ENCODE results near the gene ATPAF1. TPM values are rescaled to one million over a fixed set of nuclear protein-coding genes. Genes with fewer than 3 reads are reported as not detected.

ATPAF1 gene
- total RNA-seq, 1 donor from 2014 or later, result 19.3 TPM

GRCh38 chr1:46687921-46688509 is 19.9 kb upstream of the ATPAF1 start:
- Histone ChIP-seq H3K9ac (ENCODE audit: low read length) (no peak overlapping the region), H3K27me3 (ENCODE audit: insufficient read depth, low read length) (no peaks in the 10 kb centered on the region), H3K9me3 (ENCODE audit: insufficient read depth, low read depth, low read length) (no peaks in the 10 kb centered on the region), H3K79me2 (ENCODE audit: insufficient read depth, low read length) (no peaks in the 10 kb centered on the region), H3K36me3 (ENCODE audit: insufficient read depth, low read length) (peaks cover 65% of the 10 kb centered on the region), H4K20me1 (ENCODE audit: insufficient read depth, low read length) (peaks cover 36% of the 10 kb centered on the region), H2AFZ (ENCODE audit: low read depth, low read length) (no peak overlapping the region), H3K4me2 (ENCODE audit: low read length) (no peak overlapping the region), H3K4me3 (ENCODE audit: insufficient read depth, low read depth, low read length) (no peak overlapping the region), H3K4me1 (ENCODE audit: insufficient read depth, low read length) (no peaks in the 10 kb centered on the region), H3K27ac (ENCODE audit: low read depth, low read length) (no peak overlapping the region)
- no peaks in the 10 kb centered on the region for H3K27me3 Mint-ChIP-seq (ENCODE audit: low read depth, unreplicated experiment)
- H3K36me3 Mint-ChIP-seq (ENCODE audit: low read depth, unreplicated experiment), result peaks cover 5% of the 10 kb centered on the region
- peaks cover 25% of the 10 kb centered on the region for H3K4me1 Mint-ChIP-seq (ENCODE audit: low read depth, unreplicated experiment)
- H3K4me3 Mint-ChIP-seq (ENCODE audit: unreplicated experiment), result no peak overlapping the region
- no peak overlapping the region for H3K27ac Mint-ChIP-seq (ENCODE audit: unreplicated experiment)
- no peak for FAIRE-seq
- no peaks in the 10 kb centered on the region for H3K9me3 Mint-ChIP-seq (ENCODE audit: unreplicated experiment)
- TF ChIP-seq EZH2 (IDR thresholded peaks at IDR 0.05; ENCODE audit: insufficient read depth, low read length), result no peak
- TF ChIP-seq, protein P1, sequence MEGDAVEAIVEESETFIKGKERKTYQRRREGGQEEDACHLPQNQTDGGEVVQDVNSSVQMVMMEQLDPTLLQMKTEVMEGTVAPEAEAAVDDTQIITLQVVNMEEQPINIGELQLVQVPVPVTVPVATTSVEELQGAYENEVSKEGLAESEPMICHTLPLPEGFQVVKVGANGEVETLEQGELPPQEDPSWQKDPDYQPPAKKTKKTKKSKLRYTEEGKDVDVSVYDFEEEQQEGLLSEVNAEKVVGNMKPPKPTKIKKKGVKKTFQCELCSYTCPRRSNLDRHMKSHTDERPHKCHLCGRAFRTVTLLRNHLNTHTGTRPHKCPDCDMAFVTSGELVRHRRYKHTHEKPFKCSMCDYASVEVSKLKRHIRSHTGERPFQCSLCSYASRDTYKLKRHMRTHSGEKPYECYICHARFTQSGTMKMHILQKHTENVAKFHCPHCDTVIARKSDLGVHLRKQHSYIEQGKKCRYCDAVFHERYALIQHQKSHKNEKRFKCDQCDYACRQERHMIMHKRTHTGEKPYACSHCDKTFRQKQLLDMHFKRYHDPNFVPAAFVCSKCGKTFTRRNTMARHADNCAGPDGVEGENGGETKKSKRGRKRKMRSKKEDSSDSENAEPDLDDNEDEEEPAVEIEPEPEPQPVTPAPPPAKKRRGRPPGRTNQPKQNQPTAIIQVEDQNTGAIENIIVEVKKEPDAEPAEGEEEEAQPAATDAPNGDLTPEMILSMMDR (IDR thresholded peaks at IDR 0.05; ENCODE audit: insufficient read depth, low read depth, low read length), result no peak
- DNase-seq (ENCODE audit: low read depth), result no peak

DNA sequence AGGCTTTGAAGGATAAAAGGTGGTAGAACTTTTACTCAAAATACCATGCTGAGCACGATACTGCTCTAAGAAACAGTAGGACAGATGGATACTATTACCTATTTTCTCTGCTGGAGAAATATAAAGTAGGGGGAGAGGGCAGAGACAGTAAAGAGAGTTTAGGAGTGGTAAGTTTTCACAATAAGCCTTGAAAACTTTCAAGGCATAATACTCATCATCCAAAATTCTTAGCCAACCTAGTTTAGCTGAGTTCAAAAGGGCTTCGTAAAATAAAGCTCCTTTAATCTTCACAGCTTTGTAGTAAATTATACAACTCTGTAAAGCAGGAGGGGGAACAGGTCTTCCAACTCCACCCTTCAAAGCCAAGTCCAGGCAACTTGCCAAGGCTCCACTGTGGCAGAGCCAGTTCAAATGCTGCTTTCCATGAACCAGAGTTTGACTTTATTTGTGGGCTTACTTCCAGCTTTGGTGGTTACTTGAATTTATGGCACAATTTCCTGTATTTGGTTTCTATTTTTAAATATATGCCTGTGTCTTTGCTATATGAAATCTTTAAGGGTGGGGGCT is 19.0 kb upstream of the ATPAF1 start:
- Histone ChIP-seq H3K79me2 (ENCODE audit: insufficient read depth, low read length) (no peaks in the 10 kb centered on the region), H3K9ac (ENCODE audit: low read length) (no peak overlapping the region), H3K4me3 (ENCODE audit: insufficient read depth, low read depth, low read length) (no peak overlapping the region), H3K4me1 (ENCODE audit: insufficient read depth, low read length) (no peaks in the 10 kb centered on the region), H3K27ac (ENCODE audit: low read depth, low read length) (no peak overlapping the region), H3K27me3 (ENCODE audit: insufficient read depth, low read length) (no peaks in the 10 kb centered on the region), H2AFZ (ENCODE audit: low read depth, low read length) (no peak overlapping the region), H3K36me3 (ENCODE audit: insufficient read depth, low read length) (peaks cover 66% of the 10 kb centered on the region), H3K9me3 (ENCODE audit: insufficient read depth, low read depth, low read length) (no peaks in the 10 kb centered on the region), H3K4me2 (ENCODE audit: low read length) (no peak overlapping the region), H4K20me1 (ENCODE audit: insufficient read depth, low read length) (peaks cover 30% of the 10 kb centered on the region)
- FAIRE-seq (no peak), DNase-seq (ENCODE audit: low read depth) (peak; percentile 55)
- Mint-ChIP-seq H3K27ac (ENCODE audit: unreplicated experiment) (no peak overlapping the region), H3K9me3 (ENCODE audit: unreplicated experiment) (no peaks in the 10 kb centered on the region), H3K4me3 (ENCODE audit: unreplicated experiment) (no peak overlapping the region), H3K27me3 (ENCODE audit: low read depth, unreplicated experiment) (no peaks in the 10 kb centered on the region), H3K4me1 (ENCODE audit: low read depth, unreplicated experiment) (peaks cover 25% of the 10 kb centered on the region), H3K36me3 (ENCODE audit: low read depth, unreplicated experiment) (peaks cover 7% of the 10 kb centered on the region)
- TF ChIP-seq EZH2 (IDR thresholded peaks at IDR 0.05; ENCODE audit: insufficient read depth, low read length), result no peak

GRCh38 chr1:46686255-46686654 is 18.1 kb upstream of the ATPAF1 start:
- FAIRE-seq, result peak; percentile 32
- no peak for DNase-seq (ENCODE audit: low read depth)
- H3K27ac Mint-ChIP-seq (ENCODE audit: unreplicated experiment), result no peak overlapping the region
- no peak overlapping the region for H3K4me3 Mint-ChIP-seq (ENCODE audit: unreplicated experiment)
- no peak overlapping the region for H3K4me2 ChIP-seq (ENCODE audit: low read length)
- no peaks in the 10 kb centered on the region for H3K27me3 ChIP-seq (ENCODE audit: insufficient read depth, low read length)
- peaks cover 22% of the 10 kb centered on the region for H4K20me1 ChIP-seq (ENCODE audit: insufficient read depth, low read length)
- no peaks in the 10 kb centered on the region for H3K9me3 Mint-ChIP-seq (ENCODE audit: unreplicated experiment)
- peaks cover 20% of the 10 kb centered on the region for H3K4me1 Mint-ChIP-seq (ENCODE audit: low read depth, unreplicated experiment)
- no peaks in the 10 kb centered on the region for H3K79me2 ChIP-seq (ENCODE audit: insufficient read depth, low read length)
- H3K9ac ChIP-seq (ENCODE audit: low read length), result no peak overlapping the region
- H3K27me3 Mint-ChIP-seq (ENCODE audit: low read depth, unreplicated experiment), result no peaks in the 10 kb centered on the region
- TF ChIP-seq, protein P1 (IDR thresholded peaks at IDR 0.05; ENCODE audit: insufficient read depth, low read depth, low read length), result no peak
- TF ChIP-seq EZH2 (IDR thresholded peaks at IDR 0.05; ENCODE audit: insufficient read depth, low read length), result no peak
- no peak overlapping the region for H2AFZ ChIP-seq (ENCODE audit: low read depth, low read length)
- H3K36me3 Mint-ChIP-seq (ENCODE audit: low read depth, unreplicated experiment), result peaks cover 8% of the 10 kb centered on the region
- peaks cover 67% of the 10 kb centered on the region for H3K36me3 ChIP-seq (ENCODE audit: insufficient read depth, low read length)
- H3K27ac ChIP-seq (ENCODE audit: low read depth, low read length), result no peak overlapping the region
- no peaks in the 10 kb centered on the region for H3K4me1 ChIP-seq (ENCODE audit: insufficient read depth, low read length)
- no peaks in the 10 kb centered on the region for H3K9me3 ChIP-seq (ENCODE audit: insufficient read depth, low read depth, low read length)
- H3K4me3 ChIP-seq (ENCODE audit: insufficient read depth, low read depth, low read length), result no peak overlapping the region
